Lower leg skin (tissue), 3 donors: Measurements from ENCODE around the gene SAV1.

Experiments used
- CTCF ChIP-seq, 3 donors: fragments of 450-650 bp; IDR thresholded peaks; one replicate each; pipeline ENCODE4 v1.5.1; 2016; ENCODE audit warnings: antibody characterized with exemption in 3 of 3, mild to moderate bottlenecking in 3 of 3, moderate library complexity in 2 of 3
- POLR2A ChIP-seq, 2 donors: fragments of 450-650 bp; IDR thresholded peaks; one replicate each; pipeline ENCODE4 v1.6.1; 2016 to 2017; ENCODE audit warnings: antibody characterized with exemption in 2 of 2, mild to moderate bottlenecking in 1 of 2, moderate library complexity in 1 of 2

DNA sequence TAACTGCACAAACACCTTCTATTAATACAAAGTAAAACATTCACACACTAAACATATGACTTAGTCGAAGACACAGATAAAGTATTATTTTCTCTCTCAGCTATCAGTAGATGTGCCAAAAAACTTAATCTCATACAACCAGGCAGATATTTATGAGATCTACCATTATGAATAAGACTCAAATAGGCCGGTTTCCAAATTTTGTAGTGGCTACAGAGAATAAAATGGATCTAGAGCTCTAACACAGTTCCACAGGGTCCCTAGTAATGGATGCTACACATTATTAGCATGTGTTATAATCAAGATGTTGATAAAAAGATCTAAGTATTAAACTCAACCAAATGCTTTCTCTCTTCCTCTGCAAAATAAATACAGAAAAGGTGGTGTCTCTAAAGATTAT is 10.4 kb downstream of the SAV1 start:
- TF ChIP-seq POLR2A (IDR thresholded peaks at IDR 0.05): no peak
- TF ChIP-seq CTCF (IDR thresholded peaks at IDR 0.05): no peak
